ENCODE measurements around the gene BMF.

BMF gene

GRCh38 chr15:40060236-40060961 lies 48.3 kb downstream of the BMF start:
- ATAC-seq (replicated peaks; ENCODE audit: extremely low read depth, poor library complexity, severe bottlenecking) (no peak), DNase-seq (ENCODE audit: low spot score in 2 of 2) (no peak)
- H3K27ac Mint-ChIP-seq (ENCODE audit: low read depth): no peak overlapping the region
- peaks cover 20% of the 10 kb centered on the region for H3K4me1 Mint-ChIP-seq
- no peaks in the 10 kb centered on the region for H3K27me3 Mint-ChIP-seq
- H3K4me3 Mint-ChIP-seq: no peak overlapping the region
- H3K9me3 Mint-ChIP-seq: no peaks in the 10 kb centered on the region
- peaks cover 1% of the 10 kb centered on the region for H3K36me3 Mint-ChIP-seq (ENCODE audit: insufficient read depth)

GRCh38 chr15:40059821-40060220 lies 48.9 kb downstream of the BMF start:
- peaks cover 25% of the 10 kb centered on the region for H3K4me1 Mint-ChIP-seq
- ATAC-seq (replicated peaks; ENCODE audit: extremely low read depth, poor library complexity, severe bottlenecking) (no peak), DNase-seq (ENCODE audit: low spot score in 2 of 2) (no peak)
- no peaks in the 10 kb centered on the region for H3K27me3 Mint-ChIP-seq
- no peak overlapping the region for H3K27ac Mint-ChIP-seq (ENCODE audit: low read depth)
- no peak overlapping the region for H3K4me3 Mint-ChIP-seq
- no peaks in the 10 kb centered on the region for H3K9me3 Mint-ChIP-seq
- peaks cover 2% of the 10 kb centered on the region for H3K36me3 Mint-ChIP-seq (ENCODE audit: insufficient read depth)

- Mint-ChIP-seq H3K27ac (ENCODE audit: low read depth) (peak overlapping the region; percentile 6), H3K4me1 (peaks cover 37% of the 10 kb centered on the region), H3K36me3 (ENCODE audit: insufficient read depth) (peaks cover 2% of the 10 kb centered on the region), H3K27me3 (no peaks in the 10 kb centered on the region), H3K9me3 (no peaks in the 10 kb centered on the region), H3K4me3 (no peak overlapping the region)
- DNase-seq (ENCODE audit: low spot score in 2 of 2) (no peak), ATAC-seq (replicated peaks; ENCODE audit: extremely low read depth, poor library complexity, severe bottlenecking) (no peak)
Measured at GRCh38 chr15:40058476-40059140, 50.1 kb downstream of the BMF start.

GRCh38 chr15:40055576-40056293 lies 52.9 kb downstream of the BMF start:
- Mint-ChIP-seq H3K36me3 (ENCODE audit: insufficient read depth) (peaks cover 4% of the 10 kb centered on the region), H3K27me3 (no peaks in the 10 kb centered on the region), H3K4me3 (no peak overlapping the region), H3K9me3 (no peaks in the 10 kb centered on the region), H3K4me1 (peaks cover 61% of the 10 kb centered on the region), H3K27ac (ENCODE audit: low read depth) (no peak overlapping the region)
- DNase-seq (ENCODE audit: low spot score in 2 of 2): no peak
- ATAC-seq (replicated peaks; ENCODE audit: extremely low read depth, poor library complexity, severe bottlenecking): no peak

- Mint-ChIP-seq H3K9me3 (no peaks in the 10 kb centered on the region), H3K4me3 (peak overlapping the region; percentile 57)
- DNase-seq (ENCODE audit: low spot score in 2 of 2): no peak
Measured at GRCh38 chr15:40054855-40055575, 53.7 kb downstream of the BMF start.

GRCh38 chr15:40054605-40054854 lies 54.1 kb downstream of the BMF start:
- Mint-ChIP-seq H3K36me3 (ENCODE audit: insufficient read depth) (peaks cover 6% of the 10 kb centered on the region), H3K27me3 (no peaks in the 10 kb centered on the region), H3K4me1 (peaks cover 71% of the 10 kb centered on the region), H3K9me3 (no peaks in the 10 kb centered on the region), H3K27ac (ENCODE audit: low read depth) (peak overlapping the region; percentile 57), H3K4me3 (peak overlapping the region; percentile 57)
- DNase-seq (ENCODE audit: low spot score in 2 of 2) (no peak), ATAC-seq (replicated peaks; ENCODE audit: extremely low read depth, poor library complexity, severe bottlenecking) (no peak)

More at GRCh38 chr15:40054855-40055575, 53.7 kb downstream of the BMF start:
- Mint-ChIP-seq H3K4me1 (peaks cover 66% of the 10 kb centered on the region), H3K27me3 (no peaks in the 10 kb centered on the region), H3K27ac (ENCODE audit: low read depth) (peak overlapping the region; percentile 57), H3K36me3 (ENCODE audit: insufficient read depth) (peaks cover 6% of the 10 kb centered on the region)
- ATAC-seq (replicated peaks; ENCODE audit: extremely low read depth, poor library complexity, severe bottlenecking): peak; percentile 66

- Mint-ChIP-seq H3K4me3 (peak overlapping the region; percentile 57), H3K36me3 (ENCODE audit: insufficient read depth) (peaks cover 6% of the 10 kb centered on the region), H3K27me3 (no peaks in the 10 kb centered on the region), H3K4me1 (peaks cover 76% of the 10 kb centered on the region), H3K27ac (ENCODE audit: low read depth) (peak overlapping the region; percentile 57), H3K9me3 (no peaks in the 10 kb centered on the region)
- DNase-seq (ENCODE audit: low spot score in 2 of 2) (no peak), ATAC-seq (replicated peaks; ENCODE audit: extremely low read depth, poor library complexity, severe bottlenecking) (no peak)
Measured at GRCh38 chr15:40053831-40054604, 54.7 kb downstream of the BMF start.

GRCh38 chr15:40053079-40053830 lies 55.4 kb downstream of the BMF start:
- H3K9me3 Mint-ChIP-seq: no peaks in the 10 kb centered on the region
- no peak overlapping the region for H3K27ac Mint-ChIP-seq (ENCODE audit: low read depth)
- H3K4me1 Mint-ChIP-seq: peaks cover 78% of the 10 kb centered on the region
- H3K36me3 Mint-ChIP-seq (ENCODE audit: insufficient read depth): peaks cover 6% of the 10 kb centered on the region
- H3K4me3 Mint-ChIP-seq: peak overlapping the region; percentile 31
- DNase-seq (ENCODE audit: low spot score in 2 of 2) (no peak), ATAC-seq (replicated peaks; ENCODE audit: extremely low read depth, poor library complexity, severe bottlenecking) (no peak)
- no peaks in the 10 kb centered on the region for H3K27me3 Mint-ChIP-seq

GRCh38 chr15:40052604-40053003 lies 56.1 kb downstream of the BMF start:
- ATAC-seq (replicated peaks; ENCODE audit: extremely low read depth, poor library complexity, severe bottlenecking) (no peak), DNase-seq (ENCODE audit: low spot score in 2 of 2) (no peak)
- Mint-ChIP-seq H3K4me1 (peaks cover 78% of the 10 kb centered on the region), H3K27ac (ENCODE audit: low read depth) (no peak overlapping the region), H3K4me3 (peak overlapping the region; percentile 23), H3K9me3 (no peaks in the 10 kb centered on the region), H3K36me3 (ENCODE audit: insufficient read depth) (peaks cover 9% of the 10 kb centered on the region), H3K27me3 (no peaks in the 10 kb centered on the region)

GRCh38 chr15:40051616-40052415 lies 56.9 kb downstream of the BMF start:
- no peaks in the 10 kb centered on the region for H3K27me3 Mint-ChIP-seq
- peaks cover 11% of the 10 kb centered on the region for H3K36me3 Mint-ChIP-seq (ENCODE audit: insufficient read depth)
- H3K9me3 Mint-ChIP-seq: no peaks in the 10 kb centered on the region
- H3K4me1 Mint-ChIP-seq: peaks cover 81% of the 10 kb centered on the region
- DNase-seq (ENCODE audit: low spot score in 2 of 2) (no peak), ATAC-seq (replicated peaks; ENCODE audit: extremely low read depth, poor library complexity, severe bottlenecking) (no peak)
- H3K4me3 Mint-ChIP-seq: no peak overlapping the region
- peak overlapping the region; percentile 84 for H3K27ac Mint-ChIP-seq (ENCODE audit: low read depth)
